A673 (cell line): ENCODE measurements around the gene PLEKHF1.

Experiments used
- EZH2 ChIP-seq: fragments of 200-600 bp; sonication (generic); IDR thresholded peaks from 2 replicates; pipeline ENCODE4 v1.6.1; 2017; ENCODE audit warnings: borderline replicate concordance, low read depth, mild to moderate bottlenecking, mixed read lengths, antibody characterized with exemption, low read length; ENCODE audit not compliant: poor library complexity, severe bottlenecking
- TF ChIP-seq, protein P1 (sequence below): fragments of 300-800, 200-600 bp; sonication (generic); conservative IDR thresholded peaks from 2 replicates; pipeline ENCODE4 v1.5.1; 2017; ENCODE audit warnings: low read depth, mild to moderate bottlenecking, antibody characterized with exemption, low read length, moderate library complexity, mixed read lengths

- TF ChIP-seq EZH2 = no peak
- TF ChIP-seq, protein P1, sequence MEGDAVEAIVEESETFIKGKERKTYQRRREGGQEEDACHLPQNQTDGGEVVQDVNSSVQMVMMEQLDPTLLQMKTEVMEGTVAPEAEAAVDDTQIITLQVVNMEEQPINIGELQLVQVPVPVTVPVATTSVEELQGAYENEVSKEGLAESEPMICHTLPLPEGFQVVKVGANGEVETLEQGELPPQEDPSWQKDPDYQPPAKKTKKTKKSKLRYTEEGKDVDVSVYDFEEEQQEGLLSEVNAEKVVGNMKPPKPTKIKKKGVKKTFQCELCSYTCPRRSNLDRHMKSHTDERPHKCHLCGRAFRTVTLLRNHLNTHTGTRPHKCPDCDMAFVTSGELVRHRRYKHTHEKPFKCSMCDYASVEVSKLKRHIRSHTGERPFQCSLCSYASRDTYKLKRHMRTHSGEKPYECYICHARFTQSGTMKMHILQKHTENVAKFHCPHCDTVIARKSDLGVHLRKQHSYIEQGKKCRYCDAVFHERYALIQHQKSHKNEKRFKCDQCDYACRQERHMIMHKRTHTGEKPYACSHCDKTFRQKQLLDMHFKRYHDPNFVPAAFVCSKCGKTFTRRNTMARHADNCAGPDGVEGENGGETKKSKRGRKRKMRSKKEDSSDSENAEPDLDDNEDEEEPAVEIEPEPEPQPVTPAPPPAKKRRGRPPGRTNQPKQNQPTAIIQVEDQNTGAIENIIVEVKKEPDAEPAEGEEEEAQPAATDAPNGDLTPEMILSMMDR = no peak
Observed at GRCh38 chr19:29653398-29653797, 11.9 kb upstream of the PLEKHF1 start.
